Suppressor macrophage treated with lipopolysaccharide for 1 hour (primary cell): ENCODE results near the gene EGFL7.

Experiments
- DNase-seq, 3 donors: peaks; one replicate each; pipeline ENCODE4 v3.0.0-alpha.2; 2020 to 2022

Gene EGFL7

DNA sequence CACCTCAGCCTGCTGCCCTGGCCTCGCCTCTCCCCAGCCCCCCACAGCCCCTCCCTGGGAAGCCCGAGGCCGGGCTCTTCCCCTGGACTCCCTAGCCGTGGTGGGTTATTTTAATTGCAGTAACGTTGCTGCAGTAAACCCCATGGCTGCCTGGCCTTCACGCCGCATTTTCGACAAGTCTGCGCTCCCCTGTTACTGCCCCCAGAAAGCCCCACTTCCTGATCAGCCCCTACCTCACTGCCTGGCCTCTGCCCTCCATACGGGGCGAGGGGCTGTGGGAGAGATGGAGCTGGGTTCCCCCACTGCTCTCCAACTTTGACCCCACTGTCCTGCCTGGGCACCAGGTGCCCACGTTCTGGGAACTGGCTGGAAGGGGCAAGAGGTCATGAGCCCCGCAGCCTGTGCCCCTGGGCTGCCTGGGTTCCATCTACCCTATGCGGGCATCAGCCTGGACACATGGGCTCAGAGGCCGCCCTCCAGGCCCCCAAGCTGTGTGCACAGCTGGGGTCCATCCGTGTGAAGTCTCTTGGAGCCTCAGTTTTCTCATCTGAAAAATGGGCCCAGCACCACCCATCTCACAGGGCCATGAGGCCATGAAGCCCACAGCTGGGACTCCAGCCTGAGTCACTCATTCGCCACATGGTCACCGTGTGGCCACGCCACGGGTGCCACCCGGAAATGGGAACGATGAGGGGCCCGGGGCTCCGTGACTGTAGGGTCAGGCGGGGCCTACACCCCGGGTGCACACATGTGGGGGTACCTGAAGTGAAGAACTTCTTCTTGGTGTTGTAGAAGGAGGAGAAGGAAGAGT lies 11.5 kb downstream of the EGFL7 start:
- no peak for DNase-seq

DNA sequence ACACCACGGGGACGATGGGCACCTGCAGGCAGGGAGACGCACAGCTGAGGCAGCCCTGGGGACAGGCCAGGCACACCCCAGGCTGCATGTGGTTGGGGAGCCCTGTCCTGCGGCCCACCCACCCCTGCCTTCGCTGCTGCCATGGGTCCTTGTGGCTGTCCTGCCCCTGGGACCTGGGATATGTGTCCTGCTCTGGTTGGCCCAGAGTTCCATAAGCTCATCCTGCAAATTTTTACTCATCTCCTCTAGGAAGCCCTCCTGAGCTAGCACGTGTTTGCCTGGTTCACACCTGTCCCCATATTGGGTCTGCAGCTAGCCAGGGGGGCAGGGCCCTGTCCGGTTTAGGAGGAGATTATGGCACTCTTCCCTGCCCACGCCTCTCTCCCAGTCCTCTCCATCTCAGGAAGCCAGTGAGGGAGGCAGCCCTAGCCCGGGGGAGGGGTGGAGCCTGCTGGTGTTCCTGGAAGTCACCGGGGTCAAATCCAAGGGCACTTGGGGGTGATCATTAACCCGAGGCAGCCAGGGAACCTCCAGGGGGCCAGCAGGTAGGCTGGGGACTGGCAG lies 12.2 kb downstream of the EGFL7 start:
- DNase-seq = no peak

DNA sequence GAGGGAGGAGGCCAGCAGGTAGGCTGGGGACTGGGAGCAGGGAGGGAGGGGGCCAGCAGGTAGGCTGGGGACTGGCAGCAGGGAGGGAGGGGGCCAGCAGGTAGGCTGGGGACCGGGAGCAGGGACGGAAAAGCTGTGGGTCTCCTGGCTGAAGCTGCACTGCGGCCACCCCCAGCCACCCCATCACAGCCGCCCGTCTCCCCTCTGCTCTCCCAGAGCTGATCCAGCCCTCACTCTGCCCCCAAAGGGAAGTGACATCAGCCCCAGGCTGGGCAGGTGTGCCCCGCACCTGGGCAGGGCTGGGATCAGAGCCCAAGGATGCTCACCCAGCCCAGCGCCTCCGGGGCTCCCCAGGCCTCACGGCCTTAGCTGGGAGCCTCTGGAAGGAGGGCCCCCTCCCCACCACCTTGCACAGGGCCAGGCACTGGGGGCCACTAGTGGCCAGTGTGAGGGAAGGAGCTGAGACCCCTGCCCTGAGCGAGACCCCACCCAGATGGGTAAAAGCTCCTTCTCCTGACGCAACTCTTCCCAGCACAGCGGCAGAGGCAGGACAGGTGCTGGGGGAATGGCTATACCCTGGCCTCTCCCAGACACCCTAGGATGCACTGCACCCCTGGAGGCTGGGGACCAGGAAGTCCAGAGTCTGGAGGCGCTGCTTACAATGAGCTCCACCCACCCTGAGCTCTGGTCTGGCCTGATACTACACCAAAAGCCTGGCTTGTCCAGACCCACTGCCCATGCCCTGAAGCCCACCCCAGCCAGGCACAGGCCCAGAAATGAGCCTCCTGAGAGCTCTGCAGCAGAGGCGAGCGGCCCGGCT lies 13.0 kb downstream of the EGFL7 start:
- no peak for DNase-seq

DNA sequence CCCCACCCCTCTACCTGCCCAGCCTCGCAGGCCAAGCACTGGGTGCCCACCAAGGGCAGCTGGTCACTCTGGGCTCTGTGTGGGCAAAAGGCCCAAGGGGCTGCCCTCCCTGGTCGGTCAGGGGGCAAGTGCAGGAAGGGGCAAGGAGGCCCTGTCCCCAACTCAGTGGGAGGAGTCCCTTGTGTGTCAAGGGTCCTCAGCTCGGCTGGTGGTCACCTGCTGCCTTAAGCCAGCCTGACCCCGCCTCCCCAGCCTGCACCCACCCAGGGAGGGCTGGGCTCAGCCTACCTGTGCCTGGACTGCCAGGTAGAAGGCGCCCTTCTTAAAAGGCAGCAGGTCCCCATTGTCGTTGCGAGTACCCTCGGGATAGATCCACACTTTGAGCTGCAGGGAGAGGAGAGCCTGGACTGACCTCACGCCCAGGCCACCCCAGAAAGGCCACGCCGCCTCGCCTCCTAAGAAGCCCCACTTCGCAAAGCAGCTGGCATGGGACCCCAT lies 13.6 kb downstream of the EGFL7 start:
- DNase-seq = no peak

DNA sequence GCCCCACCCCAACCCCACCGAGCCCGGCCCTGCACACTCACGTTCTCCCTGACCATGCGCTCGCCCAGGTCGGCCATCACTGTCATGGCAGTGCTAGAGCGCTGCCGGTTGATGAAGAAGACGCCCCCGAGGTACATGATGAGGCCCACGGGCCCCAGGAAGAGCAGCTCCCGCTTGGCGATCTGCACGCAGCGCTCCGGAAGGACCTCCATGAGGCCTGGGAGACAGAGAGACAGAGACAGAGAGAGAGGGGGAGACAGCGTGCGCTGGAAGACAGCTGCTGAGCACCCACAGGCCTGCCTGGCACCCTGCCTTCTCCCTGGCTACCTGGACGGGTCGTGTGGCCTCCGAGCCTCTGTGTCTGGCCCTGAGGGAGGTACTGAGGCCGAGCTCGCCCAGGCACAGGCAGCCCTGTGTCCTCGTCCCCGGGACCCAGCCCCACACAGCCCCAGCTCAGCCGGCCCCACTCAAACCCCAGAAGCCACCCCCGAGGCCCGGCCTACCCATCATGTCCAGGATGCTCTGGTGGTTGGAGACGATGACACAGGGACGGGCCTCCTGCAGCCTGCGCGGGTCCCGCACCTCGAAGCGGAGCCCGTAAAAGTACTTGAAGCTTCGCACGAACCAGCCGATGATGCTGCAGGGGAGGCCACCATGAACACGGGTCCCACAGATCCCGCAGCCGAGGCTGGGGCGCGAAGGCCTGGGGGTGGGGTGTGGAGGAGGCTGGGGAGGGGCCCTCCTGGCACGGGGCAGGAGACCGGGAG lies 14.4 kb downstream of the EGFL7 start:
- DNase-seq = no peak

DNA sequence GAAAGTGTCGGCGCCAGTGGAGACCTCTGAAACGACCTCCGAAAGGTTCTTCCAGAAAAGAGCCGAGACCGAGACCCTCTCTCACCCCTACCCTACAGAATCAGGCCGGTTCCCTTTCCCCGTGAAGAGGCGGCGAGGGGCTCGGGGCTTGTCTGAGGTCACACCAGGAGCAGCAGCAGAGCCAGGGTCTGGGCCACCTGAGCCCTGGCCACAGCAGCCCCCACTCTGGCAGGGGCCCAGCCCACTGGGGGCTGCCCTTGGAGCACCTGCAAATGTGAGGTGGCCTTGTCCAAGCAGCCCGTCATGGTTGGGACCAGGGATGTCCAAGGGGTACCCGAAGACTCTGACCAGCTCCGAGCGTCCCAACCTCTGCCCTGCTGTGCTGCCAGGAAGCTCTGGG lies 15.3 kb downstream of the EGFL7 start:
- DNase-seq = no peak

DNA sequence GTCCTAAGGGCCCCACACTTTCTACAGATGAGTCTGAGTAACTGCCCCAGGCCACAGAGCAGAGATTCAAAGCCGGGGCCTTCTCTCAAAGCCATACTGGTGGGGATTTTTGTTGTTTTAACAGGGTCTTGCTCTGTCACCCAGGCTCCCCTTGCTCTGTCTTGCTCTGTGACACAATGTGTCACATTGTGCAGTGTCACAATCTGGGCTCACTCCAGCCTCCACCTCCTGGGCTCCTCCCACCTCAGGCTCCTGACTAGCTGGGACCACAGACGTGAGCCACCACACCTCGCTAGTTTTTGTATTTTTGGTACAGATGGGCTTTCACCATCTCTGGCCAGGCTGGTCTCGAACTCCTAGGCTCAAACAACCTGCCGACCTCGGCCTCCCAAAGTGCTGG lies 15.9 kb downstream of the EGFL7 start:
- peak; percentile 34 to 60 (median 37) for DNase-seq

DNA sequence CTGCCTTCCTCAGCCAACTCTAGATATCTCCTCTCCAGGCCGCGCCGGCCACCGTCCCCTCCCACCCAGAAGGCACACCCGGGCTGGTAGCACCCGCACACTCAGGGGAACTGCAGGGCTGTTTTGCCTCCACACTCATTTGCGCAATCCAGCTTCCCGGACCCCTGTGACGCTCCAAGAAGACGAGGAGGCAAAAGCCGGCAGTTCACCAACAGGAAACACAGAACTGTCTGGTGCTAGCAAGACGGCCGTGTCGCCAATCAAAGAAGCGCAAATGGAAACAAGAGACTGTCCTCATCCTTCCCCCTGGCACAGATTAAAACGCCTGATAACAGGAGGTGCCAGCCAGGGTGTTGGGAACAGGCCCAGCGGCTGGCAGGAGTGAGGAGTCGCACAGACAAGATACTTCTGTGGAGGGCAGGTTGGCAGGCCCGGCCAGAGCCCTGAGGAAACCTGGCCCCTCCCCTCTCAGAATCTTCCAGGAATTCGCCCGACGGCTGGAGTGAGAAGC lies 16.8 kb downstream of the EGFL7 start:
- DNase-seq = peak; percentile 72 to 87 (median 76)

DNA sequence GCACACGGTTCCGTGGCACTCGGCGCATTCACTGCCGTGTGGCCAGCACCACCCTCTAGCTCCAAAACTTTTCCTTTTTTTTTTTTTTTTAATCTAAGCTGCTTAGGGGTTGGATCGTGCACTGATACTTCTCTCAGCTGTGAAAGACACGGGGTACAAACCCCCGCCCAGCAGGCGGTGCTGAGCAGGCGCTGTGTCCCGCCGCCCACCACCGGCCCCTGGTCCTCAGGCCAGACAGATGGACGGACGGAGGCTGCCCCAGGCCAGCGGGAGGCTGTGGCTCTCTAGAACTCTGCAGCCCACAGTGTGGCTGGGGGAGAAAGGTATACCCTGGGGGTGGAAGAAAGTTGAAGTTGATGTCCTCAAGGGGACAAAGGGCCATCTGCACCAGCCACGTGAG lies 18.3 kb downstream of the EGFL7 start:
- DNase-seq = no peak

DNA sequence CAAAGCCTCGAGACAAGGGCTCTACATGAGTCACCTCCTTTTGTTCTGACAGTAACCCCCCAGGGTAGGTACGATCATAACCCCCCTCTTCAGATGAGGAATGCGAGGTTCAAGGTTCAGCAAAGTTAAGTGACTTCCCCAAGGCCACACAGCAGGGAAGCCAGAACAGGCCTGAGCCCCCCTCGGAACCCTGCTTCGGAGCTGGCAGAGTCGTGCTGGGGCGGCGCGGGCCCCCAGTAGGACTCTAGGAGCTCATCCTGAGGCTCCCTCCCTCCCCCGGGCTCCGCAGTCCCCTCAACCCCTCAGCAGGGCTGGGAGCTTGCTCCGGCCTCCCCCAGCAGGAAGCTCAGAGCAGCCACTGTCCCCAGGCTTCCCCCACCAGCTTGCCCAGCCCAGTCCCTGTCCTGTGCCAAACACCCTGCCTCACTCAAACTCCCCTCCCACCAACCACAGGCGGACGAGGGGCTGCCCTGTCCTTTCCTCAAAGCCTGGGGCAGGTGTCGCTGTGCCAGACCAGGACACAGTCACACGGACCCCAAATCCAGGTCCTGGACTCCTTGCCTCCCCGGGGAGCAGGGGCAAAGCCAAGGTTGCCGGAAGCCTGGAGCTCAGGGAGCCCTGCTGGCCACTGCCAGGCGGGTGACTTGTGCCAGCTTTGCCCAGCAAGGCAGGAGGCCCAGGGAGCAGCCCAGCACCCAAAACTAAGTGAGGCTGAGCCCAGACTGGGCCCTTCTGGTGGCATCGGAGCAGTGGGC lies 19.4 kb downstream of the EGFL7 start:
- no peak for DNase-seq

DNA sequence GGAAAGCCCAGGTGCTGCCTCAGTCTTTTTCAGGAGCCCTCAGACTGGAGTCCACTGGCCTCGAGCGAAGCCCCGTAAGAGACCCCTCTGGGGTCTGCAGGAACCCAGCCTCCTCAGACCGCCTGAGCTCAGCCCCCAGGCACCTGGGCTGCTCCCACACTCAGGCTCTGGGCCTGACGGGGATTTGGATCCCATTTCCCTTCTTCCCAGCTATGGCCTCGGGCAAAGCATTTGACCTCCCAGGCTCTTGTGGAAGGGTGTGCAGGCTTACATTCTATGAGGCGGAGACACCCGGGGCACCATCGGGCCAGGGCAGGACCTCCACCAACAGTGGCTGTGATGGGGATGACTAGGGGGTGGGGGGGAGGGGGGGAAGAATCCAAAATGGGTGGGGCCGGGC lies 20.0 kb downstream of the EGFL7 start:
- no peak for DNase-seq

DNA sequence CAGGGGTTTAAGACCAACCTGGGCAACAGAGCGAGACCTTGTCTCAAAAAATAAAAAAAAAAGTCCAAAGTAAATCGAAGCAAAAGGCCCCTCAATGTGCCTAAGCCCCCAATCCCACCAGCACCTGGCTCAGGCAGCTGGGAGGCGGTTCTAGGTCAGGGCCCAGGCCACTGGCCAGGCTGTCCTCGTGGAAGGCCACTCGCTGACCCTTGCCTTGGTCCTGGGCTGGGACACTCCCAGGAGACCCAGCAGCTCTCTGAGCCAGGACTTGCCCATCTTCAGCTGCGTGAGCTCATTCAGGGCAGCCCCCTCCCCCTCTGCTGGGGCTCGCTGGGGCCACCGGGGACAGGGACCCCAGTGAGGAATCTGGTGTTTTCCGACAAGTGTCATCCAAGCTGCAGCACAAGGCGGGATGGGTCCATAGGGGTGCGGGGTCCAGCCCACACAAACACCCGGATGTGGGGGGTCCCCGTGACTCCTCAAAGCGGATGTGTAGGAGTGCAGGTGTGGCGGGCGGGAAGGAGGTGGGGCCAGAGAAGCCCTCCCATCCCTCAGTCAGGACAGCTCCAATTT lies 20.5 kb downstream of the EGFL7 start:
- DNase-seq = no peak

DNA sequence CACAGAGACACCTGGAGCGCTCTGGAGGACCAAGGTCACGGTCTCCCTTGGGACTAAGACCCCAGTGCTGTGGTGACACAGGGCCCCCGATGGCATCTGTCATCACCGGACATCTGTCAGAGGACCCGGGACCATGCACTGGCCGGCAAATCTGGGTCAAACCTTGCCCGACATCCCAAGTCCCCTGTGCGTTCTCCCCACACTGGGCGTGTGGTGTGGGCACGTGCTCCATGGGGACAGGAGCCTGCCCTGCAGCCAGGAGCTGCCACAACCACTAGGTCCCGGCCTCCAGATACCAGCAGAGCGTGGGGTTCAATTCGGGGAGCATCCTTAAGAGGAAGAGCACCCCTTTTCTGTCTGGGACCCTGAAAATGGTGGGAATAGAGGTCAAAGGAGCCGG lies 21.0 kb downstream of the EGFL7 start:
- DNase-seq = no peak

DNA sequence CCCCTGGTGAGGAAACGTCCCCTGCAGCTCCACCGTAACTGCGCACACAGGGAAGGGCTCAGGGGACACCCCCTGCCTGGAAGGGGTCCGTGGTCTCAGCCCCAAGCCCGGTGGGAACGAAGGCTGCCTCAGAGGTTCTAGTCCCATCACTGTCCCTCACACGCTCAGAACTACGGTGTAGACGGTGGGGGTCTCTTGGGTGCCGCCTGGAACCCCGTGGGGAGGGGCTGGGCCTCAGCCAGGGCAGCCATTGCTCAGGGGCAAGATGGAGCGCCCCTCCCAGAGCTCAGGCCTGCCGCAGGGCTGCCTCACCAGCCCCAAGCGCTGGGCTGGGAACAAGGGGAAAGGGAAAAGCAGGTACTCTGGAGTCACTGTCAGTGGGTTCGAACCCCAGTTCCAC lies 21.6 kb downstream of the EGFL7 start:
- no peak for DNase-seq

DNA sequence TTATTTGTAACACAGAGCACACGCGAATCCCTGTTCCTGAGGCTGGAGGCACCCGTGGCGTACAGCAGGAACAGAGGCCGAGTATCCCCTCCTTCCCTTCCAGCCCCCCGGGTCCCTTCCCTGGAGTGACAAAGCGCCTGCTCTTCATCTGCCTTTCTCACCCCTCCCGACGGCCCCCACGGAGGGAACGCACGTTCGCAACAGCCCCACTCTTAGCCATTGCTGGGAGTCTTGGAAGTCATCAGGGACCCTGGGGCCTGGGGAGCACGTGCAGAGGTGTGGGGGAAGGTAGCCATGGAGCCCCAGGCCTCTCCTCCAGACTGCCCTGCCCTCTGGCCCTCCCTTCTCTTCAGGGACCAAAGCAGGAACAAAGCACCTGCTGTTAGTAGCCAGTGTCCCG lies 22.1 kb downstream of the EGFL7 start:
- no peak for DNase-seq

DNA sequence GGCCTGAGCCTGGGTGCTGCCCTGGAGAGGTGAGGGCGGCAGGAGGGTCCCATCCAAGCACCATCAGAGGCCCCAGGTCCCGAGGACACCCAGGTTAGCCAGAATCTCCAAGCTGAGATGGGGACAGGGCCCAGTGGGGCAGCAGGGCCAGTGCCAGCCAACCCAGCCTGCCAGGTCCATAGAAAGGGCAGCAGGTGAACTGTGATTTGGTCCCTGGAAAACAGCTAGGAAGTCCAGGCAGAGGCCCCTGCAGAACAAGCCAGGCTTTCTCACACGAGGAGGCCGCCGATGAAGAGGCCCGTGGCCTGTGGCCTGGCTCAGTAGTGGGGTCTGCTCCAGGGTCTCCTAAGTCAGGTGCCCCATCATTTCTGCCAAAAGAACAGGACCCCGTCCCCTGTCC lies 22.5 kb downstream of the EGFL7 start:
- no peak for DNase-seq

DNA sequence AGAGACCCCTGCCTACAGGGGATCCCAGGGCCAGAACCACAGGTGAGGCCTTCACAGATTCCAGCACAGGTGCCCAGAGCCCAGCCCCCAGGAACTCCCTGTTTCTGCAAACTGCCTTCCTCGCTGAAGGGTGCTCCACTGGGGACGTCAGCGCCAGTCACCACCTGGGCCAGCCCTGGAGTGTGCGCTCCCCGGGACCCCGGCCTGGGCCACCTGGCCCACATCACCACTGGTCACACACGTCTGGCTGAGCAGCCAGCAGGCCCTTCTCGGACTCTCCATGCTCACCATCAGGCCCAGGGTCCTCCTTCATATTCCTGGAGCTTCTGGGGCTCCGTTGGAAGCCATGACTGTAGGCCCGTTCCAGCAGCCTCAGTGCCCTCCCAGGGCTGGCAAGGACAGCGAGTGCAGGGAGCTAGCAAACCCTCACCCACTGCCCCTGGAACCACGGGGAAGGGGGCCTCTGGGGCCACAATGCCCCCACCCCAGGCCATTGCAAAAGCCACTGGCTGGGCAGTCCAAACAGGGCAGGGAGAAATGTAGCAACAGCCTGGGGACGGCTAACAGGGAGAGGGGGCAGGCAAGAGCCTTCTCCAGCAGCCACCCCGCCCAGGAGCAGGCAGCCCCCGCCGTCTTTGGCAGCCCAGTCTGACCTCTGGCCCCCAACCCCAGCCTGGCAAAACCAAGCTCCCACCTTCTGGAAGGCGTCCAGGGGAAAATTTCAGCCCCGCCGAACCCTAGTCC lies 23.2 kb downstream of the EGFL7 start:
- DNase-seq = peak; percentile 30 to 53 (median 44)

DNA sequence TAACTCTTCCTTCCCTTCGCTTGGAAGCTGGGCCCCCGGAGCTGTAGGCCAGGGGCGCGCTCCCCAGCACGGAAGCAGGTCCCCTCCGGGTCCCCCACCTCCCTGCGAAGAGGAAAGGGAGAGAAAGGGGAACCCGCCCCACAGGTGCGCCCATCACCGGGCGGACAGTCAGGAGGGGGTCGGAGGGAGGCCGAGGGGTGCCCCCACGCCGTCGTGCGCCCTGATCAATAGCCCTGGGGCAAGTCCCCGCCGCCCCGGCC lies 23.7 kb downstream of the EGFL7 start:
- no peak for DNase-seq

DNA sequence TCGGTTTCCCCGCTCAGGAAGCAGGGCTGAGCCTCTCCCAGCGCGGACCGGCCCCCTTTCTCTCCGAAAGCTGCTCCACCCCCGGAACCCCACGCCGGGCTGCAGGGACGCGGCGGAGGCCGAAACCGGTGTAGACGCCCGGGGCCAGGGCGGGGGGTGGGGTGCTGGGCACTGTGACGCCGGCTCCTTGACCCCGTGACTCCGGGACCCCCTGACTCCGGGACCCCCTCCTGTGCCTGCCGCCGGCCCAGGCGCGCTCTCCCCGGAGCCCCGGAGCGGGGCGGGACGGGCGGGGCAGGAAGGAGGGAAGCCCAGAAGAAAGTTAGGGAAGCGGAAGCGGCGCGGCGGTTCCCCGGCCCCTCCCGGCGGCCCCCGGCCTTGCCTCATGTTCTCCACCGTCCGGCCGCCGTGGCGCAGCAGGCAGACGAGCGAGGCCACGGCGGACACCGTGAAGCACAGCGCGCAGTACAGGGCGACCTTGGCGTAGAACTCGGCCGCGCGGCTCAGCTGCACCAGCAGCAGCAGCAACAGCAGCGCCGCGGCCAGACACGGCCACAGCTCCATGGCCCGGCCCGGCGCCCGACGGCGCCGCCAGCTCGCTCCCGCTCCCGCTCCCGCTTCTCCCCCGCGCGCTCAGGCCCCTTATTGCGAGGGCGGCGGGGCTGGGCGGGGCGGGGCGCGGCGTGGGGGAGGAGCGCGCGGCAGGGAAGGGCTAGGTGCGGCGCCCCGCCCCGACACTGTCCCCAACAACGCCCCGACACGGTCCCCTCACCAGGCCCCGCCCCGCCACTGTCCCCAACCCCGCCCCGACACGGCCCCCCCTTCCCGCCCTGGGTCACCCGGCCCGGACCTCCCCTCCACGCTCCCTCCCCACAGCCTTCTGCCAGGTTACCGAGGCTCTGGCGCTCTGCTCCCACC lies 24.3 kb downstream of the EGFL7 start, which contains the start of gene AGPAT2:
Gene AGPAT2, minus strand, starts transcription at position 664 of the 918 bp plus-strand sequence. Its CDS starts 100 bp downstream, at position 564.
- DNase-seq = peak; percentile 76 to 91 (median 81)

DNA sequence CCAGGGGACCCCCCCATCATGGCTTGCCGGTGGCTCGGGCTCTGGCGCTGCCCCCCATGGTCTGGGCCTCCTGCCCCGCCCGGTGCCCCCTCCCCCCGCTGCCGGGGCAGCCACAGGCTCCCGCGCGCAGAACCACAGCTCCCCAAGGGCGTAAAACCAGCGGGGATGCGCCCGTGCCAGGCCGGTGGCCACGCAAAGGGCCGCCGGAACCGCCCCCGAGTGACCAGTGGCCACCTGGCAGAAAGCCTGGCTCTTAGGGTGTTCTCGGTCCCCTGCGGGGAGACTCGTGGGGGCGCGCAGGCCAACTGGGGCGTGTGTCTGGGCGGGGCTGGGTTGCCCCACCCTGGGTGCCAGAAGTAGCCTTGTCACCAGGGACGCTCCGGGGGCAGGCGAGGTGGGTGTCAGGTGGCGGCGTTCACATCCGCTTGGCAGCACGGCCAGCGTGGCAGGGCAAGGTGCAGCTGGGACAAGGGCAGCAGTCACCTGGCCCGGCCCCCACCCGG lies 25.1 kb downstream of the EGFL7 start:
- DNase-seq = no peak
